Uterus (tissue), 4 donors: ENCODE measurements around the gene THBS2. TPM values are rescaled to one million over a fixed set of nuclear protein-coding genes. Genes with fewer than 3 reads are reported as not detected.

ENCODE experiments used
- DNase-seq, 2 donors: peaks; one replicate each; pipeline ENCODE4 v3.0.0-alpha.2; 2019 to 2020
- H3K27ac ChIP-seq, 2 donors: fragments of 200-600 bp; sonication (generic); 1 replicate in 1 of 2; 2 replicates in 1 of 2; pipeline ENCODE4 v1.5.1; 2016 to 2018
- H3K27me3 ChIP-seq, 2 donors: fragments of 200-600 bp; sonication (generic); one replicate each; pipeline ENCODE4 v1.5.1; 2018 to 2019; ENCODE audit warnings: control low read depth in 1 of 2
- H3K36me3 ChIP-seq, 2 donors: fragments of 200-600 bp; sonication (generic); one replicate each; pipeline ENCODE4 v1.5.1; 2019; ENCODE audit warnings: control low read depth in 1 of 2
- H3K4me1 ChIP-seq, 2 donors: fragments of 200-600 bp; sonication (generic); one replicate each; pipeline ENCODE4 v1.5.1; 2018 to 2019; ENCODE audit warnings: control low read depth in 1 of 2
- H3K4me3 ChIP-seq, 2 donors: fragments of 200-600 bp; sonication (generic); 1 replicate in 1 of 2; 2 replicates in 1 of 2; pipeline ENCODE4 v1.5.1; 2018 to 2019; ENCODE audit warnings: mild to moderate bottlenecking in 1 of 2
- H3K9me3 ChIP-seq, 2 donors: fragments of 200-600 bp; sonication (generic); one replicate each; pipeline ENCODE4 v1.5.1; 2019; ENCODE audit warnings: control low read depth in 1 of 2
- POLR2A ChIP-seq, 2 donors: fragments of 450-650 bp; IDR thresholded peaks; one replicate each; pipeline ENCODE4 v1.6.1; 2016; ENCODE audit warnings: antibody characterized with exemption in 2 of 2, mild to moderate bottlenecking in 1 of 2, moderate library complexity in 1 of 2
- intact Hi-C: fragments of 100-400 bp; cut with DNase I; formaldehyde crosslinking; loops from one replicate; pipeline ENCODE4 v1.15.1; 2023; ENCODE audit warnings: low total_unique reads
- total RNA-seq, 4 donors: library from RNA; depleted of rRNA in 3 of 4; stranded (reverse); fragments of >200 nt in 3 of 4; gene quantifications; one replicate each; pipeline versions ENCODE4 v1.1.0 to v1.2.4, GENCODE V29; 2014 to 2023
- TF ChIP-seq, protein P1 (sequence below), 4 experiments: fragments of 200-600 bp in 2 of 4; fragments of 450-650 bp in 2 of 4; sonication (generic) in 2 of 4; IDR thresholded peaks; one replicate each; pipeline ENCODE4 v1.5.1; 2016 to 2019; ENCODE audit warnings: antibody characterized with exemption in 4 of 4, mild to moderate bottlenecking in 2 of 4, moderate library complexity in 1 of 4
- donor health status: DM: yes; HTN: yes; CAD: no.

The THBS2 gene
- total RNA-seq, 4 donors from 2014 or later, result 84.0 to 224 (median 136) TPM

DNA sequence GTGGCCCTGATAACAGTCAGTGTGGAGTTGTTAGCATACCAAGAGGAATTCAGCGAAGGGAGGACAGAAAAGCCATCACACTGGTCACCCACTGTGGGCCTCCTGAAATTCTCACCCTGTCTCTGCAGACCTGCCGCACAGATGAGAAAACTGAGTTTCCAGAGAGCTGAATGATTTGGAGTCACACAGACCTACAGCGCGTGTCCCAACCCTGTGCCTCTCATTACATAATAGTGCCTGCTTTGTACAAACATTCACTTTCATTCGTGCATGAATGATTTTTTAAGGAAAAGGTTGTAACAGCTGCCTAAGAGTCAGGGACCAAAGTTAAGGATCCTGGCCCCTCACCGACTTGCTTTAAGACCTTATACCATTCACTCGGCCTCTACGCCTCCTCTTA, 62.7 kb downstream of the THBS2 start:
- H3K4me1 ChIP-seq, result peaks cover 0 to 7% of the 10 kb centered on the region in 2 donors
- DNase-seq, result no peak
- intact Hi-C loops, result no loop called here
- no peaks in the 10 kb centered on the region for H3K36me3 ChIP-seq
- H3K4me3 ChIP-seq, result no peak overlapping the region
- TF ChIP-seq POLR2A (IDR thresholded peaks at IDR 0.05), result no peak
- TF ChIP-seq, protein P1, sequence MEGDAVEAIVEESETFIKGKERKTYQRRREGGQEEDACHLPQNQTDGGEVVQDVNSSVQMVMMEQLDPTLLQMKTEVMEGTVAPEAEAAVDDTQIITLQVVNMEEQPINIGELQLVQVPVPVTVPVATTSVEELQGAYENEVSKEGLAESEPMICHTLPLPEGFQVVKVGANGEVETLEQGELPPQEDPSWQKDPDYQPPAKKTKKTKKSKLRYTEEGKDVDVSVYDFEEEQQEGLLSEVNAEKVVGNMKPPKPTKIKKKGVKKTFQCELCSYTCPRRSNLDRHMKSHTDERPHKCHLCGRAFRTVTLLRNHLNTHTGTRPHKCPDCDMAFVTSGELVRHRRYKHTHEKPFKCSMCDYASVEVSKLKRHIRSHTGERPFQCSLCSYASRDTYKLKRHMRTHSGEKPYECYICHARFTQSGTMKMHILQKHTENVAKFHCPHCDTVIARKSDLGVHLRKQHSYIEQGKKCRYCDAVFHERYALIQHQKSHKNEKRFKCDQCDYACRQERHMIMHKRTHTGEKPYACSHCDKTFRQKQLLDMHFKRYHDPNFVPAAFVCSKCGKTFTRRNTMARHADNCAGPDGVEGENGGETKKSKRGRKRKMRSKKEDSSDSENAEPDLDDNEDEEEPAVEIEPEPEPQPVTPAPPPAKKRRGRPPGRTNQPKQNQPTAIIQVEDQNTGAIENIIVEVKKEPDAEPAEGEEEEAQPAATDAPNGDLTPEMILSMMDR (IDR thresholded peaks at IDR 0.05), result no peak
- no peaks in the 10 kb centered on the region for H3K9me3 ChIP-seq
- peak overlapping the region; percentile 67 to 86 for H3K27ac ChIP-seq
- no peaks in the 10 kb centered on the region for H3K27me3 ChIP-seq

DNA sequence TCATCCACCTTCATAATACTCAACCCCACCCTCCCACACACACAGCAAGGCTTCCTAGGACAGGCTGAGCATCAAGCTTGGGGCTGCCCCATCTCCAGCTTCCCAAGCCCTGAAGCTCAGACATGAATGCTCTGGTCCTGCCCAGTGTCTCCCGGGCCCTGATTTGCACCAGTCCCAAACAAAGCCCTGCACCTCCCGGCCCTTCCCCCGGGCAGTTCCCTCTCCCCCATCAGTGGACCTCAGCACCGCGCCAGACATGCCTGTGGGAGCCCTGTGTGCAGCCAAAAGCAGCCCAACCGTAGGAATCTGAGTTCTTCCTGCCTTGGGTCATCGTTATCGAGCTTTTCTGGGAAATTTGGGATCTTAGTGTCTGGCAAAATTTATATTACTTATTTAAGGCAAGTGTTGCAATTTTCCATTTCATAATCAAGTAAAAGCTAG, 63.5 kb downstream of the THBS2 start:
- Histone ChIP-seq H3K4me3 (no peak overlapping the region), H3K36me3 (no peaks in the 10 kb centered on the region), H3K4me1 (peaks cover 0 to 7% of the 10 kb centered on the region in 2 donors), H3K9me3 (no peaks in the 10 kb centered on the region), H3K27me3 (no peaks in the 10 kb centered on the region), H3K27ac (peak overlapping the region; percentile 67 to 86)
- intact Hi-C loops, result no loop called here
- no peak for TF ChIP-seq POLR2A (IDR thresholded peaks at IDR 0.05)
- TF ChIP-seq, protein P1 (IDR thresholded peaks at IDR 0.05), result no peak
- peak; percentile 84 to 89 for DNase-seq

DNA sequence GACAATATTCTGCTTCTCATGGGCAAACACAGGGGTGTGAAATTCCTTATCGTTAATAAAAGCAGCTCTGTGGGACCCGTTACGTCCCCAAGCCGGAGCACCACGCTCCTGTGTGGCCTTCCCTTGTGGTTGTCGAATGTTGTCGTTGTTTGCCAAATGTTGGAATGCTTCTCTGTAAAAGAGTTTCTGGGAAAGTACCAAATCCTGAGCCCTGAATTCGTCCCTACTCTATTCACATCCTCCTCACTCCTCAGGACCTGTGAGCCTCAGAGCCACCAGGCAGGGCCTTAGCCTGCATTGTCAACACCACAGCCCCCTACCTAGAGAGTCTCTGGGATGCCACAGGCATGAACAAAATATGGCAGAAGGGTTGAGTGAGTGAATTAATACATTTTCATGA, 64.0 kb downstream of the THBS2 start:
- Histone ChIP-seq H3K27ac (peak overlapping the region; percentile 67 to 86), H3K27me3 (no peaks in the 10 kb centered on the region), H3K9me3 (no peaks in the 10 kb centered on the region), H3K4me1 (peaks cover 0 to 7% of the 10 kb centered on the region in 2 donors), H3K4me3 (no peak overlapping the region), H3K36me3 (no peaks in the 10 kb centered on the region)
- DNase-seq, result no peak
- intact Hi-C loops, result no loop called here
- TF ChIP-seq, protein P1 (IDR thresholded peaks at IDR 0.05), result no peak
- no peak for TF ChIP-seq POLR2A (IDR thresholded peaks at IDR 0.05)

DNA sequence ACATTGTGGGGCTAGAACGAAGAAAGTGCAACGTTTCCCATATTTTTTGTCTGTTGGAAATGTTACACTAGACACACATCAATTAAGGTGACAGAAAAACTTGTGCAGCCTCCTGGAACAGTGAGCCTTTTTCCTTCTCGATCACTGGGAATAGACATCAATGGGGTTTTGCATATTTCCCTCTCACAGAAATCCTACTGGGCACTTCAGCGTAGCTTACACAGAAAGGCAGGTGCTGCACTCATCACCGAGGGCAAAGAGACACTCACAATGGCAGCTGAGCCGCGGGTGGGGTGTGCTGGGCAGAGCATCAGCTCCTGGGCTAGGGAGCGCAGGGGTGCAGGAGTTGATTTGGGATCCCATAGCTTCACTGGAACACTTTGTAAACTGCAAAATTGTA, 64.5 kb downstream of the THBS2 start:
- H3K4me3 ChIP-seq, result no peak overlapping the region
- H3K4me1 ChIP-seq, result peaks cover 0 to 7% of the 10 kb centered on the region in 2 donors
- no peaks in the 10 kb centered on the region for H3K36me3 ChIP-seq
- no peaks in the 10 kb centered on the region for H3K9me3 ChIP-seq
- no peak for TF ChIP-seq POLR2A (IDR thresholded peaks at IDR 0.05)
- TF ChIP-seq, protein P1 (IDR thresholded peaks at IDR 0.05), result no peak
- peak overlapping the region; percentile 67 to 86 for H3K27ac ChIP-seq
- no peaks in the 10 kb centered on the region for H3K27me3 ChIP-seq
- intact Hi-C loops, result no loop called here
- no peak for DNase-seq

DNA sequence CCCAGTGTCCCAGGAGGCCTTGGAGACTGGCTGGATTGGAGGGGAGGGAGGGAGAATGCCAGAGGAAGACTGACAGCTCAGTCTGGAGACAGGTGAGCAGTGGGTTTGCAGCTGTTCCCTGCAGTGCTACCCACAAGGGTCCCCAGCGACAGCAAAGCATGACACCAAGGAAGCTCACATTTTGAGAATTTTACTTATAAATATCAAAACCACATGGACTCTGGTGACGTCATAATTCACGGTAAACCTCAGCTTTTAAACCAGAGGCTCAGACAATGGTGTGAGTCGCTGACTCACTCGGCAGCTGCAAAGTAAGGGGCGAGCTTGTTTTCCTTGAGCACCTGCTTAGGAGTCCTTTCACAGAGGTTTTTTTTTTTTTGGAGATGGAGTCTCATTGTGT, 65.2 kb downstream of the THBS2 start:
- intact Hi-C loops, result no loop called here
- no peak for DNase-seq
- no peak overlapping the region for H3K27ac ChIP-seq

More for the DNA sequence above, 65.2 kb downstream of the THBS2 start:
- no peaks in the 10 kb centered on the region for H3K9me3 ChIP-seq
- peaks cover 0 to 7% of the 10 kb centered on the region in 2 donors for H3K4me1 ChIP-seq
- no peaks in the 10 kb centered on the region for H3K27me3 ChIP-seq
- no peaks in the 10 kb centered on the region for H3K36me3 ChIP-seq
- H3K4me3 ChIP-seq, result no peak overlapping the region
- TF ChIP-seq, protein P1 (IDR thresholded peaks at IDR 0.05), result no peak
- no peak for TF ChIP-seq POLR2A (IDR thresholded peaks at IDR 0.05)
